PFSK-1 (cell line): ENCODE measurements around the gene KCNMA1.

Experiments
- FOXP2 ChIP-seq: optimal IDR thresholded peaks from 2 replicates; pipeline ENCODE3; 2011; ENCODE audit warnings: borderline replicate concordance, control low read depth, inconsistent platforms; ENCODE audit not compliant: insufficient read depth; ENCODE audit errors: extremely low read length, extremely low read depth
- POLR2AphosphoS5 ChIP-seq: IDR thresholded peaks from 2 replicates; pipeline ENCODE4 v1.6.1; 2012; ENCODE audit warnings: low read depth, mild to moderate bottlenecking, control low read depth, low read length, moderate library complexity
- REST ChIP-seq, 2 experiments: IDR thresholded peaks; 2 replicates each; pipeline versions ENCODE4 v1.6.1 to v1.8.0; 2011 to 2012; ENCODE audit warnings: low read depth in 2 of 2, low read length in 2 of 2, control low read depth in 1 of 2, inconsistent platforms in 1 of 2, mild to moderate bottlenecking in 1 of 2, moderate library complexity in 1 of 2; ENCODE audit not compliant: insufficient read depth in 1 of 2
- SIN3A ChIP-seq: IDR thresholded peaks from 2 replicates; pipeline ENCODE4 v1.6.1; 2012; ENCODE audit warnings: mild to moderate bottlenecking, low read length, moderate library complexity, borderline replicate concordance; ENCODE audit not compliant: insufficient read depth
- TAF1 ChIP-seq: IDR thresholded peaks from 2 replicates; pipeline ENCODE4 v1.6.1; 2012; ENCODE audit warnings: low read length, control low read depth, borderline replicate concordance; ENCODE audit not compliant: insufficient read depth

The KCNMA1 gene

GRCh38 chr10:77027576-77027975 is 610.0 kb downstream of the KCNMA1 start:
- TF ChIP-seq SIN3A (no peak), REST (IDR thresholded peaks at IDR 0.05; ENCODE audit: insufficient read depth in 1 of 2, low read depth in 2 of 2, low read length in 2 of 2) (no peak), TAF1 (no peak), FOXP2 (no peak), POLR2AphosphoS5 (no peak)

GRCh38 chr10:77027141-77027540 is 610.5 kb downstream of the KCNMA1 start:
- TF ChIP-seq SIN3A (no peak), FOXP2 (no peak), POLR2AphosphoS5 (no peak), TAF1 (no peak), REST (IDR thresholded peaks at IDR 0.05; ENCODE audit: insufficient read depth in 1 of 2, low read depth in 2 of 2, low read length in 2 of 2) (no peak)

- no peak for TF ChIP-seq TAF1
- no peak for TF ChIP-seq REST (IDR thresholded peaks at IDR 0.05; ENCODE audit: insufficient read depth in 1 of 2, low read depth in 2 of 2, low read length in 2 of 2)
- no peak for TF ChIP-seq POLR2AphosphoS5
- no peak for TF ChIP-seq SIN3A
- no peak for TF ChIP-seq FOXP2
These were observed 611.5 kb downstream of the KCNMA1 start for GRCh38 chr10:77026148-77026547.

GRCh38 chr10:77024461-77024860 is 613.1 kb downstream of the KCNMA1 start:
- TF ChIP-seq TAF1: no peak
- no peak for TF ChIP-seq POLR2AphosphoS5
- TF ChIP-seq REST (IDR thresholded peaks at IDR 0.05; ENCODE audit: insufficient read depth in 1 of 2, low read depth in 2 of 2, low read length in 2 of 2): no peak
- TF ChIP-seq SIN3A: no peak
- no peak for TF ChIP-seq FOXP2

GRCh38 chr10:77023396-77023795 is 614.2 kb downstream of the KCNMA1 start:
- TF ChIP-seq FOXP2 (no peak), SIN3A (no peak), TAF1 (no peak), REST (IDR thresholded peaks at IDR 0.05; ENCODE audit: insufficient read depth in 1 of 2, low read depth in 2 of 2, low read length in 2 of 2) (no peak), POLR2AphosphoS5 (no peak)
